Natural killer cell treated with Interleukin-12 subunit alpha and Interleukin-12 subunit beta and Interleukin-15 and Interleukin-18, amount 100 ng/mL, for 72 hours (primary cell): ENCODE results near the gene LFNG. TPM values are rescaled to one million over a fixed set of nuclear protein-coding genes. Genes with fewer than 3 reads are reported as not detected.

Source experiments
- ATAC-seq, 2 donors: fragments of 150-1000 bp; cut with Tn5 transposase in 1 of 2; sonication (Bioruptor Pico), chemical (Tn5 transposase) in 1 of 2; 2 replicates each; pipeline ENCODE4 v1.10.0; 2021
- DNase-seq: peaks from one replicate; pipeline ENCODE4 v3.0.0; 2022; ENCODE audit warnings: low spot score
- H3K27ac Mint-ChIP-seq, 2 donors: 1 replicate in 1 of 2; 2 replicates in 1 of 2; pipeline ENCODE4 v1.8.0; 2022; ENCODE audit warnings: mixed read lengths in 2 of 2, mild to moderate bottlenecking in 1 of 2, moderate library complexity in 1 of 2
- H3K27me3 Mint-ChIP-seq, 2 donors: 1 replicate in 1 of 2; 2 replicates in 1 of 2; pipeline ENCODE4 v1.8.0; 2022; ENCODE audit warnings: mixed read lengths in 2 of 2
- H3K36me3 Mint-ChIP-seq: one replicate; pipeline ENCODE4 v1.8.0; 2022; ENCODE audit warnings: mixed read lengths
- H3K4me1 Mint-ChIP-seq, 2 donors: 1 replicate in 1 of 2; 2 replicates in 1 of 2; pipeline ENCODE4 v1.8.0; 2022; ENCODE audit warnings: low read depth in 2 of 2, mixed read lengths in 2 of 2, mild to moderate bottlenecking in 1 of 2
- H3K4me3 Mint-ChIP-seq: one replicate; pipeline ENCODE4 v1.8.0; 2022; ENCODE audit warnings: mixed read lengths
- H3K9me3 Mint-ChIP-seq: 2 replicates; pipeline ENCODE4 v1.8.0; 2022; ENCODE audit warnings: mixed read lengths
- total RNA-seq, 2 donors: library from RNA; stranded (reverse); gene quantifications; one replicate each; pipeline ENCODE4 v1.2.3, GENCODE V29; 2022

LFNG gene
- total RNA-seq, 2 donors from 2014 or later, result 89.8 to 153 TPM

DNA sequence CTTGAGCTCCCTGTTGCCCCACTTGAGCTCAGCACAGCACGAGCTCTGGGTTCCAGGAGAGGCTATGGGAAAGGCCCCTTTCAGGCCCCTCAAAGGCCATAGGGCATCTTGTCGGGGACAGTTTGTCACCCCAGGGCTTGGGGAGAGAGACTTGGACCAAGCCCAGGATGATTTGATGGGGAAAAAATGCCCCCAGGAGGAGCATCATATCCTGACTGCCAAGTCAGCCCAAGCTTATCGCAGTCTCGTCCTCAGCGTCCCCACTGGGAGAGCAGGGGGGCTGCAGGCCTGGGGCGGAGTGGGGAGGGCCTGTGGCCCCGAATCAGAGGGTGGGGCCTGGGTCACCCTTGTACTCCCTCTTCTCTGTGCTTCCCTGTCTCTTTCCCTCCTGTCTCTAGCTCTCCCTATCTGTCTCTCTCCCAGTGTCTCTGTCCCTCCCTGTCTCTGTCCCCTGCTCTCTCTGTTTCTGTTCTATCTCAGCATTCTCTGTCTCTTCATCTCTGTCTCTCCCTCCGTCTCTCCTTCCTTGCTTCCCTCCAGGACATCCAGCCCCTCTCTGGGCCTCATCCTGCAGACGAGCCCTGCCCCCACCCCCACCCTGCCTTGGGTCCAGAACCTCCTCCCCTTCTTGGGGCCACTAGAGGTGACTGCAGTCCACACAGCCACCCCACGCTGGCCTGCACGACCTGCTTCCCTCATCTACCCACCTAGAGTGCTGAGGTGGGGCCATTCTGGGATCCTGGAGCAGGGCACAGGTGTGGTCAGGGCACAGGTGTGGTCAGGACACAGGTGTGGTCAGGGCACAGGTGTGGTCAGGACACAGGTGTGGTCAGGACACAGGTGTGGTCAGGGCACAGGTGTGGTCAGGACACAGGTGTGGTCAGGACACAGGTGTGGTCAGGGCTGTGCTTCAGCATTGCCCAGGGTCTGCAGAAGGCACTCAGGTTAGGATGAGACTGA lies 26.1 kb upstream of the LFNG start:
- H3K27me3 Mint-ChIP-seq, result peaks cover 9 to 21% of the 10 kb centered on the region in 2 donors
- no peak overlapping the region for H3K4me3 Mint-ChIP-seq
- DNase-seq (no peak), ATAC-seq (no peak)
- no peaks in the 10 kb centered on the region for H3K36me3 Mint-ChIP-seq
- H3K27ac Mint-ChIP-seq, result no peak overlapping the region
- H3K9me3 Mint-ChIP-seq, result peaks cover 3% of the 10 kb centered on the region
- H3K4me1 Mint-ChIP-seq, result peaks cover 2 to 12% of the 10 kb centered on the region in 2 donors

DNA sequence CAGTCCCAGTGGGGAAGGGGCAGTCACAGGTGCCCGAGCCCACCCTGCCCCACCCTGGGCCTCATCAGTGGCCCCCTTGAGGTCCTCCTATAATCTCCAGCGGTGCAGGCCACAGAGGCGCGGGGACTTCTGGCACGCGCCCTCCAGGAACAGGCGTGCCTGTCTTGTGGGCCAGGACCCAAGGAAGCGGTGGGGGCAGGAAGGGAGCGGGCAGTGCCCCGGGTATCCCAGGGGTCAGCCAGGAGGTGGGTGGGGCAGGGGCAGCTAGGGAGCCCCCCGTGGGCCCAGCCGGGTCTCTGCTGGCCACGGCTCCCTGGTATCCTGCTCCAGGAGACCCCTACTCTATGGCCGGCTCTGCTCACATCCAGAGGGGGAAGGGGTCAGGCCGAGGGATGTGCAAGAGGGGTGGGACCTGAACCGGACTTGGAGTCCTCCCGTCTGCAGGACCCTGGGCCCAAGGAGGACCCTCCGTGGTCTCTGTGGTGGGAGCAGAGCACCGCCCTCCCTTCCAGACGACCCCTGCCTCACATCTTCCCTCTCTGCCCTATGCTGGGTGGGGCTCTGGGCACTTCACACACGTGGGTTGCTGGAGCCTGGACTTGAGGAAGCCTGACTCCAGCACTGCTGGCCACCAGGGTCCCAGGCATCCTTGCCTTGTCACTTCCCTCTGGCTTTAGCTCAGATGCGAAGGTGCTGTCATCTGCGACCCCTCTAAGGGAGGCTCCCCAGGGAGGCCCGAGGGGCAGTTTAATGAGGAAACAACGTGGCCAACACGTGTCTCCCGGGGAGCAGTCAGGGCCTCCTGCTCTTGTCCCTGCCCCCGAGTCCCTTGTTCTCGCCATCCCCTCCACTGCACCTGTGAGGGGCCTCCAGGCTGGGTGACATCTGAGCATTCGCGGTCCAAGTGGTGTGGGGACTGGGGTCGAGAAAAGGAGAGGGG lies 25.1 kb upstream of the LFNG start:
- Mint-ChIP-seq H3K4me1 (peaks cover 2 to 7% of the 10 kb centered on the region in 2 donors), H3K27me3 (peaks cover 6 to 14% of the 10 kb centered on the region in 2 donors), H3K9me3 (peaks cover 3% of the 10 kb centered on the region), H3K27ac (no peak overlapping the region), H3K36me3 (no peaks in the 10 kb centered on the region), H3K4me3 (no peak overlapping the region)
- no peak for DNase-seq
- no peak for ATAC-seq

DNA sequence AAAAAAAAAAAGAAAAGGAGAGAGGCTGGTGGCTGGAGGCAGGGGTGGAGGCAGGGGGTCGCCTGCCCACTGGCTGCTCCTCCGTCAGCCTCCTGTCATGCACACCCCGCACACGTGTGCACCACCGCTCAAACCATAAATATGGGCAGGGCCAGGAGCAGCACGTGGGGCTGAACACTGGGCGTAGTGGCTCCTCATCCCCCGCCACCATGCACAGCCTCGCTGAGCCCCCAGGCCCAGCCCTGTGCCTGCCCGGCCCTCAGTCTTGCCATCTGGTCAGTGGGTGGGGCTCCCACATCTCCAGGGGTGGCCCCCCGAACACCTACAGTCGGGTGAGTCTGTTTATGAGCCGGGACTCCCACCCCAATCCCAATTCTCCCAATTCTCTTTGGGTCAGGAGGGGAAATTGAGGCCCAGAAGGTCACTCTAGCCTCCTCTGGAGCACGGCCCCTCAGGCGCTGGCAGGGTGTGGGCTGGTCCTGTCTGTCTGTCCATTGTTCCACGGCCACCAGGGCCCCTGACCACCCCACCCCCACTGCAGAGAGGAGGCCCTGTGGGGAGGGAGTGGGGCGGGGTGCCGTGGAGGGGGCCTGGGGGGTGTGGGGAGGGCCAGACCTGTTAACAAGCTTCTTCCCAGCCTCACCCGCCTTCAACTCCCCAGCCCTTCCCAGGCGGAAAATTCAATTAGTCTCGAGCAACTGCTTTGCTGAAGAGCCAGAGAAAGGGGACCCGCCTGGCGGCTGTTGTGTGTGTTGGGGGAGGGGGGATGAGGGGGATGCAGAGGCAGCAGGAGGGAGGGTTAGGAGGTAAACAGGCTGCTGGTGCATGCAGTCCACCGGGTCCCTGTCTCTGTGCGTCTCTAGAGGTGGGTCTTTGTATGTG lies 23.9 kb upstream of the LFNG start:
- ATAC-seq (no peak), DNase-seq (no peak)
- Mint-ChIP-seq H3K27ac (no peak overlapping the region), H3K4me1 (peaks cover 2 to 7% of the 10 kb centered on the region in 2 donors), H3K36me3 (no peaks in the 10 kb centered on the region), H3K9me3 (peaks cover 3% of the 10 kb centered on the region), H3K4me3 (no peak overlapping the region), H3K27me3 (peaks cover 6 to 14% of the 10 kb centered on the region in 2 donors)

DNA sequence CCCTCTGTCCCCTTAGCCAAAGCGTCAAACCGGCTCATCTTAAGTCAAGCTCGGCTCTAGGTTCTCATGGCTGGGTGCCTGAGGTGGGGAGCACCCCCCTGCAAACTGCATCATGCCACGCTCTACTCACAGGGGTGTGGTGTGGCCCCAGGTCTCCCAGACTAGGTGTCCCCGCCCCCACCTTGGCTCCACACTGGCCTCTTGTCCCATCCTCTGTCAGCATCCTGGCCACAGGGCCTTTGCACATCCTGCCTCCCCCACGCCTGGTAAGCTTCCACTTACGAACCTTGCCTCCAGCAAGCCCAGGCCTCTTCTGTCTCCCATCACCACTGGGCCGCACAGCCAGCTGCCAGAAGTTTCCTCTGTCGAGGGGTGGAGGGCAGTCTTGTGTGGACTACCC lies 23.2 kb upstream of the LFNG start:
- Mint-ChIP-seq H3K4me3 (no peak overlapping the region), H3K27ac (no peak overlapping the region), H3K9me3 (no peaks in the 10 kb centered on the region), H3K27me3 (peaks cover 6 to 10% of the 10 kb centered on the region in 2 donors), H3K36me3 (no peaks in the 10 kb centered on the region), H3K4me1 (peaks cover 0 to 7% of the 10 kb centered on the region in 2 donors)
- DNase-seq, result no peak
- ATAC-seq, result no peak

DNA sequence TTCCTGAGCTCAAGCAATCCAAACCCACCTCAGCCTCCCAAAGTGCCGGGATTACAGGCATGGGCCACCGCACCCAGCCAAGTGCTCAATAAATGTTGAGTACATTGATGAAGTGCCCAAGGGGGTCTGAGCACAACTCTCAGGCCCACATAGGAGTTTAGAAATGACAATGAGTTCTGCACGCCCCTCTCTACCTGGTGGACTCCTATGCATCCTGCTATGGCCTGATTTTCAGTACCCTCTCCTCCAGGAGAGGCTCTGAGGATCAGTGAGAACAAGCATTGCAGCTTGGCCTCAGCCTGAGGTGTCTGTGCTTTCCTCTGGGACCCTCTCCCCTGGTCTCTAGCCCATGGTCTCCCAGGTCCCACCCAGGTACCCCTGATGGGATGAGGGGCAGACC lies 22.5 kb upstream of the LFNG start:
- ATAC-seq (no peak), DNase-seq (no peak)
- Mint-ChIP-seq H3K4me3 (no peak overlapping the region), H3K36me3 (no peaks in the 10 kb centered on the region), H3K4me1 (peaks cover 0 to 3% of the 10 kb centered on the region in 2 donors), H3K9me3 (no peaks in the 10 kb centered on the region), H3K27ac (no peak overlapping the region), H3K27me3 (peaks cover 4% of the 10 kb centered on the region in 2 donors)

DNA sequence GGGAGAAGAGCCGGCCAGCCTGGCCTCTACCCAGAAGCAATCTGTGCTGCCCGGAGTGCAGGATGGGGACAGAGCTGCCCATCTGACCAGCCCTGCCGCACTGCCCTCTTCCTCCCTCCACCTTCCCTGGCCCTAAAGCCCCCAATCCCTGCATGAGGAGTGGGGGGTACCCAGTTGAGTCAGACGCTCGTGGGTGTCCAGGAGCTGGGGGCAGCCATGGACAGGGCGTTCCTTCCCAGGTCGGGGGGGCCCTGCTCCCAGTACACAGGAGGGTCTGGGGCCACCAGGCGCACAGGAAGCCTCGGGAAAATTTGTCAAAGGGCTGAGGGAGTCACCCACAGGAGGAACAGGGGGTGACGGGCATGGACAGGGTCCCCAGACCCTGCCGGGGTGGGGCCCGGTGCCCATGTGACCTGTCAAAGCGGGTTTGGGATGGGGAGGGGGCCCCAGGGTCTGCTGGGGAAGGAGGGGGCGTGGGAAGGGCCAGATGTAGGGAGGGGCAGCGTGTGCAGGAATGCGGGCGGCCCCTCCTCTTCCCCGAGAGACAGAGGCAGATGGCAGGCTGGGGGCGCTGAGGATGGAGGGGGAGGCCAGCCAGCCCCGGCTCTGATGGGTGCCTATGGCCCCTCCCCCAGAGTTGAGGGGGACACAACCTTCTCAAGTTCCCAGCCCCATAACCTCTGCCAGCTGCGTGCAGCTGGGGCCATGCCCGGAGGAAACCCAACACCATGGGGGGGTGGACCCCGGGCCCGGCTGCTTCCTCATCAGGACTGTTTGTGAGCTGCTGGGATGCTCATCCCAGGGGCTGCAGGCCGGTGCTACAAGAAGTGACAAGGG lies 21.9 kb upstream of the LFNG start:
- H3K27ac Mint-ChIP-seq, result no peak overlapping the region
- no peaks in the 10 kb centered on the region for H3K9me3 Mint-ChIP-seq

DNA sequence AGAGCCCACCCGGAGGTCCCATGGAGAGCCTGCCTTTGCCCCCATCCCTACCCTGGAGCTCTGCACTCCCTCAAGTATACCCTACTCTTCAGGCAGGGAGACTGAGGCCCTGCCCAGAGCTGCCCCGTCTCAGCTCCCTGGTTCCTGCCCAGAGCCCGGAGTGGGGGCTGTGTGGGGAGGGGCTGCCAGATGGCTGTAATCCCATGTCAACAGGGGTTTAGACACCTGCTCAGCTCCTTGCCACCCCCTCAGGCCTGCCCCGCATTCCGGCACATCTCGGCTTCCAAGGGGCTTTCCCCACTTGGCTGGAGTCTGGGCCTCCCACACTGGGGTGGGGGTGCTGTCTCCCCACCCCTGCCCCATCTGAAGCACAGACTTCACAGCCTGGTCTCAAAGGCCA lies 20.9 kb upstream of the LFNG start:
- no peak for ATAC-seq

More for the DNA sequence above, 21.9 kb upstream of the LFNG start:
- ATAC-seq, result no peak
- Mint-ChIP-seq H3K4me1 (no peaks in the 10 kb centered on the region), H3K4me3 (no peak overlapping the region), H3K36me3 (no peaks in the 10 kb centered on the region), H3K27me3 (peaks cover 0 to 3% of the 10 kb centered on the region in 2 donors)
- no peak for DNase-seq

DNA sequence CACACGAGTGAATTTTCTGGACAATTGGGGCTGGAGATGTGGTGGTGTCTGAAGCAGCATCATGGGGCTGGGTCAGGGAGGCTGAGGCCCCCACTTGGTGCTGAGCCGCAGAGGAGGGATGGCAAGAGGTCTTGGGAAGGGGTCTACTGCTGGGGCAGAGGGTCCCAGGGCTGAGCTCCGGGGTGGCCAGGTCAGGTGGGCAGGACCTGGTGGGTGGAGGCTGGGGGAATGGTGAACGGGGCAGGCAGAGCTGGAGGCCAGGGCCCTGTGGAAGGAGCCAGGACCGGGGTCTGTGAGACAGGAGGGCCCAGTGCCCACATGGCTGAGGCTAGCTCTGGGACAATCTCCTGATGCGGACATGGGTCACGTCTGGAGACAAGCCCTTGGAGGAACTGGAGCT lies 20.4 kb upstream of the LFNG start:
- Mint-ChIP-seq H3K9me3 (no peaks in the 10 kb centered on the region), H3K4me3 (no peak overlapping the region), H3K27me3 (no peaks in the 10 kb centered on the region), H3K36me3 (no peaks in the 10 kb centered on the region), H3K27ac (no peak overlapping the region), H3K4me1 (no peaks in the 10 kb centered on the region)
- ATAC-seq (no peak), DNase-seq (no peak)

More for the DNA sequence above, 20.9 kb upstream of the LFNG start:
- DNase-seq, result no peak
- H3K36me3 Mint-ChIP-seq, result no peaks in the 10 kb centered on the region
- no peak overlapping the region for H3K4me3 Mint-ChIP-seq
- no peaks in the 10 kb centered on the region for H3K27me3 Mint-ChIP-seq
- H3K27ac Mint-ChIP-seq, result no peak overlapping the region
- H3K9me3 Mint-ChIP-seq, result no peaks in the 10 kb centered on the region
- H3K4me1 Mint-ChIP-seq, result no peaks in the 10 kb centered on the region

DNA sequence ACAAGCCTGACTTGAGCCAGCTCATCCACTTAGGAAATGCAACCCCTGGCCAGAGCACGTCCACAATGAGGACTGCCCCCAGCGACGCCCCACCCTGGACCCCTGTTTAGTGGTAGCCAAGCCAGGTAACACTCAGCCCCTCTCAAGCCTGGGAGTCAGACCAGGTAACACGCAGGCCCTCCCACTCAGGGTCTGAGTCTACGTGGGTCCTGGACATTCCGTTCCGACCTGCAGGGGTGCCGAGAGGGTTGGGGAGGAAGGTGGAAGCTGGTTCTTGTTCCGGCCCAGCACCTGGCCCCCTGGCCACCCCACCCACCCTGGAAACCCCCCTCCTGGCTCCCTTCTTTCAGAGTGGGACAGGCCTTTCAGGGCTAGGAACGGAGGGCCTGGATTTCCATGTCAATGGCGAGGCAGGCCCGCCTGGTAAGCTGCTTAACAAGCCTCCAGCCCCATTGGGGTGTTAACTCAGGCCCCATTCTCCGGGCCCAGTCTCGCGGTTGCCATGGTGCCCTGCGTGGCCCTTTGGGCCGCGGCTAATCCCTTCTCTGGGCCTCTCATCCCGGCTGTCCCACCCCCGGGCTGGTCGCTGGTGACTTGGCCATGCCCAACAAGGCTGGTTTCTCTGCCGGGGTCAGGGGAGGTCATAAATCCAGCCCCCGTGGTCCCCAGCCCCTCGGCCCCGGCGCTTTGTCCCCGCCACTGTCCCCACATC lies 19.7 kb upstream of the LFNG start:
- Mint-ChIP-seq H3K36me3 (no peaks in the 10 kb centered on the region), H3K27ac (no peak overlapping the region), H3K27me3 (no peaks in the 10 kb centered on the region), H3K9me3 (no peaks in the 10 kb centered on the region), H3K4me3 (no peak overlapping the region), H3K4me1 (no peaks in the 10 kb centered on the region)
- no peak for ATAC-seq
- no peak for DNase-seq

DNA sequence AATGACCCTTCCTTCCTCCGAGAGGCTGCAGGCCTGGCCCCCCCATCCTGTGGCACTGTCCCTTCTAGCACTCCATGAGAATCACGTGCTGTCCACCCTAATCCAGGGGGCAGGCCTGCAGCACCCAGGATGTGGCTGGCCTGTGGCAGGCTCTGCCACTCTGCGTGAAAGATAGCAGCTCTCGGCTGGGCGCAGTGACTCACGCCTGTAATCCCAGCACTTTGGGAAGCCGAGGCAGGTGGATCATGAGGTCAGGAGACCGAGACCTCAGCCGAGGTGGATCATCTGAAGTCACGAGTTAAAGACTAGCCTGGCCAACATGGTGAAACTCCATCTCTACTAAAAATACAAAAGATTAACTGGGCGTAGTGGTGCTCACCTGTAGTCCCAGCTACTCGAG lies 18.9 kb upstream of the LFNG start:
- H3K27ac Mint-ChIP-seq, result no peak overlapping the region
- no peaks in the 10 kb centered on the region for H3K4me1 Mint-ChIP-seq

DNA sequence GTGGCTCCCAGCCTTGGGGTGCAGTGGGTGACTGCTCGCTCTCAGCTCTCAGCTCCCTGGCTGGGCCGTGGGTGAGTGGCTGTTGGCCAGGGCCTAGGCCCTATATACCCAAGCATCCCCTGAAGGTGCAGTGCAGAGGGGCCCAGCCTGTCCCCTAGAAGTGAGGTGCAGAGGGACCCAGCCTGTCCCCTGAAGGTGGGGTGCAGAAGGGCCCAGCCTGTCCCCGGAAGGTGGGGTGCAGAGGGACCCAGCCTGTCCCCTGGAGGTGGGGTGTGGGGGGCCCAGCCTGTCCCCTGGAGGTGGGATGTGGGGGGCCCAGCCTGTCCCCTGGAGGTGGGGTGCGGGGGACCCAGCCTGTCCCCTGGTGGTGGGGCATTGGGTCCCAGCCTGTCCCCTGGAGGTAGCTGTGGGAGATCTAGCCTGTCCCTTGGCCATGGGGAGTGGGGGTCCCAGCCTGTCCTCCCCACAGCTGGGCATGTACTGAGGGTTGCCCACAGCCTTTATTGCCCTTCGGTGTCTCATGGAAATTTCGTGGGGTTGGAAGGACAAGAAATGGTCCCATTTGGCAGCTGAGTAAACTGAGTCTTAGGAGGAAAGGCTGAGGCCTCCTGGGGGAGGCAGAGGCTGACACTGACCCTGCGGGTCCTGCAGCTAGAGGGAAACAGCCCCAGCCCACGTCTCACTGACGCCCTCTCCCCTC lies 17.5 kb upstream of the LFNG start:
- peaks cover 0 to 3% of the 10 kb centered on the region in 2 donors for H3K4me1 Mint-ChIP-seq
- no peaks in the 10 kb centered on the region for H3K36me3 Mint-ChIP-seq
- H3K27me3 Mint-ChIP-seq, result no peaks in the 10 kb centered on the region
- H3K27ac Mint-ChIP-seq, result no peak overlapping the region
- no peak for ATAC-seq
- no peak overlapping the region for H3K4me3 Mint-ChIP-seq
- DNase-seq, result no peak
- no peaks in the 10 kb centered on the region for H3K9me3 Mint-ChIP-seq

More for the DNA sequence above, 18.9 kb upstream of the LFNG start:
- no peak overlapping the region for H3K4me3 Mint-ChIP-seq
- H3K27me3 Mint-ChIP-seq, result no peaks in the 10 kb centered on the region
- ATAC-seq (no peak), DNase-seq (no peak)
- no peaks in the 10 kb centered on the region for H3K9me3 Mint-ChIP-seq
- no peaks in the 10 kb centered on the region for H3K36me3 Mint-ChIP-seq

DNA sequence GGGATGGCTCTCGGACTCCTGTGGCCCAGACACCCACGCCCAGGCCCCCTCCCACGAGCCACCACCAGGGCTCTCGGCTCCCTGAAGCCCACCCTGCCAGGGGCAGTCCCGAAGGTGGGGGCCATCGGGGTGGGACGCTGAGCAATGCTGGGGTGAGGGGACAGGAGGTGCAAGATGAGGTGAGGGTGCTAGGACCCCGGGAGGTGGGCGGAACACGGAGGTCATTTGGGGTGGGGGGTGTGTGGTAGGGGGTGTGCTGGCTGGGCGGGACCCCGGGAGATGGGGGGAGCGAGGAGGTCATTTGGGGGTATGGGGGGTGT lies 17.0 kb upstream of the LFNG start:
- Mint-ChIP-seq H3K9me3 (no peaks in the 10 kb centered on the region), H3K27ac (no peak overlapping the region), H3K4me3 (no peak overlapping the region), H3K27me3 (no peaks in the 10 kb centered on the region), H3K36me3 (no peaks in the 10 kb centered on the region), H3K4me1 (peaks cover 0 to 3% of the 10 kb centered on the region in 2 donors)
- ATAC-seq, result no peak
- no peak for DNase-seq
